Parathyroid adenoma (tissue), 2 donors: Measurements from ENCODE around the gene CPSF6.

Source experiments
- H2AFZ ChIP-seq: fragments of 300-600 bp; sonication (generic); one replicate; pipeline ENCODE4 v1.7.0; 2017; ENCODE audit warnings: antibody characterized with exemption, mild to moderate bottlenecking
- H3K27ac ChIP-seq: fragments of 300-600 bp; sonication (generic); one replicate; pipeline ENCODE4 v1.7.0; 2017
- H3K27me3 ChIP-seq: fragments of 300-600 bp; sonication (generic); one replicate; pipeline ENCODE4 v1.7.0; 2017; ENCODE audit warnings: low read length; ENCODE audit not compliant: control insufficient read depth, insufficient read depth
- H3K36me3 ChIP-seq: fragments of 300-600 bp; sonication (generic); one replicate; pipeline ENCODE4 v1.7.0; 2017; ENCODE audit warnings: low read length; ENCODE audit not compliant: control insufficient read depth, insufficient read depth
- H3K4me1 ChIP-seq: fragments of 300-600 bp; sonication (generic); one replicate; pipeline ENCODE4 v1.7.0; 2017; ENCODE audit warnings: control low read depth
- H3K4me2 ChIP-seq: fragments of 300-600 bp; sonication (generic); one replicate; pipeline ENCODE4 v1.7.0; 2017; ENCODE audit warnings: low read length
- H3K4me3 ChIP-seq: fragments of 300-600 bp; sonication (generic); one replicate; pipeline ENCODE4 v1.7.0; 2017; ENCODE audit warnings: low read depth, low read length
- H3K79me2 ChIP-seq: fragments of 300-600 bp; sonication (generic); one replicate; pipeline ENCODE4 v1.7.0; 2017; ENCODE audit warnings: control low read depth
- H3K9ac ChIP-seq: fragments of 300-600 bp; sonication (generic); one replicate; pipeline ENCODE4 v1.7.0; 2017; ENCODE audit warnings: mild to moderate bottlenecking
- H3K9me3 ChIP-seq: fragments of 300-600 bp; sonication (generic); one replicate; pipeline ENCODE4 v1.7.0; 2017; ENCODE audit warnings: low read length; ENCODE audit not compliant: control insufficient read depth
- TF ChIP-seq, protein P1 (sequence below): fragments of 300-600 bp; sonication (generic); IDR thresholded peaks from one replicate; pipeline ENCODE4 v1.7.0; 2017; ENCODE audit warnings: antibody characterized with exemption, mild to moderate bottlenecking
- donor health status: primary hyperparathyroidism.

CPSF6 gene

GRCh38 chr12:69266036-69266635 lies 26.8 kb downstream of the CPSF6 start:
- TF ChIP-seq, protein P1, sequence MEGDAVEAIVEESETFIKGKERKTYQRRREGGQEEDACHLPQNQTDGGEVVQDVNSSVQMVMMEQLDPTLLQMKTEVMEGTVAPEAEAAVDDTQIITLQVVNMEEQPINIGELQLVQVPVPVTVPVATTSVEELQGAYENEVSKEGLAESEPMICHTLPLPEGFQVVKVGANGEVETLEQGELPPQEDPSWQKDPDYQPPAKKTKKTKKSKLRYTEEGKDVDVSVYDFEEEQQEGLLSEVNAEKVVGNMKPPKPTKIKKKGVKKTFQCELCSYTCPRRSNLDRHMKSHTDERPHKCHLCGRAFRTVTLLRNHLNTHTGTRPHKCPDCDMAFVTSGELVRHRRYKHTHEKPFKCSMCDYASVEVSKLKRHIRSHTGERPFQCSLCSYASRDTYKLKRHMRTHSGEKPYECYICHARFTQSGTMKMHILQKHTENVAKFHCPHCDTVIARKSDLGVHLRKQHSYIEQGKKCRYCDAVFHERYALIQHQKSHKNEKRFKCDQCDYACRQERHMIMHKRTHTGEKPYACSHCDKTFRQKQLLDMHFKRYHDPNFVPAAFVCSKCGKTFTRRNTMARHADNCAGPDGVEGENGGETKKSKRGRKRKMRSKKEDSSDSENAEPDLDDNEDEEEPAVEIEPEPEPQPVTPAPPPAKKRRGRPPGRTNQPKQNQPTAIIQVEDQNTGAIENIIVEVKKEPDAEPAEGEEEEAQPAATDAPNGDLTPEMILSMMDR = no peak
- Histone ChIP-seq H3K4me1 (no peaks in the 10 kb centered on the region), H3K79me2 (no peaks in the 10 kb centered on the region), H3K27me3 (no peaks in the 10 kb centered on the region), H3K9me3 (no peaks in the 10 kb centered on the region), H3K4me3 (no peak overlapping the region), H3K36me3 (no peaks in the 10 kb centered on the region), H3K27ac (no peak overlapping the region), H3K9ac (no peak overlapping the region), H3K4me2 (no peak overlapping the region), H2AFZ (no peak overlapping the region)

DNA sequence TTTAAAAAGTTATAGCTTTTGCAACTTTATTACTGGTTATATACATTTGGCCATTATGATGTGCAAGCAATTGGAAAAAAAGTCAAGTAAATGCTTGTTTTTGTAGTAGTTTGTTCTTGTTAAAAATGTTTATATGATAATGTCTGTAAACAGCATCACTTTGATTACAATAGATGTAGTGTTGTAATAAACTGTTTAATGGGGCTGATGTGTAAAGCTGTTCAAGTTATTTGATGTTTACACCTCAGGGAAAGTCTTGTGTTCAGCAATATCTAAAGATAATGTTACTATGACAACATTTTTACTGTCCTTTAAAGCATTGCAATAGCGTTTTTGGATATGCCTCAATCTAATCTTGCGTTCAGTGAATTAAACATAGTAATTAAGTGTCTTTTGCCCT lies 30.4 kb downstream of the CPSF6 start:
- no peaks in the 10 kb centered on the region for H3K9me3 ChIP-seq
- TF ChIP-seq, protein P1 = no peak
- no peaks in the 10 kb centered on the region for H3K27me3 ChIP-seq
- H3K4me1 ChIP-seq = no peaks in the 10 kb centered on the region
- no peaks in the 10 kb centered on the region for H3K36me3 ChIP-seq
- no peaks in the 10 kb centered on the region for H3K79me2 ChIP-seq
- H3K4me2 ChIP-seq = no peak overlapping the region
- H2AFZ ChIP-seq = no peak overlapping the region
- H3K9ac ChIP-seq = no peak overlapping the region
- no peak overlapping the region for H3K4me3 ChIP-seq
- no peak overlapping the region for H3K27ac ChIP-seq

DNA sequence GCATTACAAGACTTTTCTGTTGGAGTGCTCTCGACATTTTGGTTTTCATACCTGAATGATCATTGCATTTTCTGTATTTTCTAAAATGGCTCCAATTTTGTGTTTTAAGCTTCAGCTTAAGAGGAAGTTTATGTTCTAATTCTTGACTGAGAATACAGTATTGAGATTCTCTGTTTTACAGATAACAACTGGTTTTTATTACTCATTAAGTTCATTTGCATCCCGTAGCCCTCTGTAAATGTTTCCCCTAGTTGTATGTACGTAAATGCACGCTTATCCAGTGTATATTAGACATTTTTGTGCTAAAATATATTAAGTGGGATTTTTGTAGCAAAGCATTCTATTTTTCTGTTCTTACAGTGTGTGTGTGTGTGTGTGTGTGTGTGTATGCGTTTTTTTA lies 33.1 kb downstream of the CPSF6 start:
- H3K4me3 ChIP-seq = no peak overlapping the region
- H2AFZ ChIP-seq = no peak overlapping the region
- H3K79me2 ChIP-seq = no peaks in the 10 kb centered on the region
- no peaks in the 10 kb centered on the region for H3K9me3 ChIP-seq
- no peaks in the 10 kb centered on the region for H3K27me3 ChIP-seq
- no peak overlapping the region for H3K27ac ChIP-seq
- no peak overlapping the region for H3K9ac ChIP-seq
- no peak overlapping the region for H3K4me2 ChIP-seq
- TF ChIP-seq, protein P1 = no peak
- H3K4me1 ChIP-seq = no peaks in the 10 kb centered on the region
- H3K36me3 ChIP-seq = no peaks in the 10 kb centered on the region

DNA sequence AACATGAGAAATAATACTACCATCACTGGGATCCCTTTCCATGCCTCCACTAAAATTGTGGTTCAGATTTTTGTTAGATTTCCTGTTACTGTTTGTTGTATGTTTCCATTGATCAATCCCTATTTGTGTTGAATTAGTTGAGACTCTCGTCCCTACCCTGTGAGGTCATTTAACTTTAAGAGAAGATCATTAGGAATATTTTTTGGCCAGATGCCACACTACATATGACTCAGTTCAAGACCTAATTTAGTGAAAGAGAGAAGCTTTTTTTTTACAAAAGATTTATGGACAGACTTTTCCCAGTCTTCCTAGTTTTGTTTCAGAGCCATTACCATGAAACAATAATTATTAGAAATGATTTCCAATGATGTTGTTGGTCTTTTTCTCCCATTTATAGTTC lies 35.5 kb downstream of the CPSF6 start:
- no peak overlapping the region for H2AFZ ChIP-seq
- H3K4me1 ChIP-seq = no peaks in the 10 kb centered on the region
- H3K27me3 ChIP-seq = no peaks in the 10 kb centered on the region
- H3K36me3 ChIP-seq = no peaks in the 10 kb centered on the region
- H3K9me3 ChIP-seq = no peaks in the 10 kb centered on the region
- TF ChIP-seq, protein P1 = no peak
- H3K27ac ChIP-seq = no peak overlapping the region
- no peak overlapping the region for H3K4me3 ChIP-seq
- H3K79me2 ChIP-seq = no peaks in the 10 kb centered on the region
- H3K4me2 ChIP-seq = no peak overlapping the region
- no peak overlapping the region for H3K9ac ChIP-seq

- TF ChIP-seq, protein P1 = no peak
- H2AFZ ChIP-seq = no peak overlapping the region
- H3K4me1 ChIP-seq = no peaks in the 10 kb centered on the region
- no peaks in the 10 kb centered on the region for H3K27me3 ChIP-seq
- H3K79me2 ChIP-seq = no peaks in the 10 kb centered on the region
- no peaks in the 10 kb centered on the region for H3K9me3 ChIP-seq
- no peak overlapping the region for H3K9ac ChIP-seq
- H3K27ac ChIP-seq = no peak overlapping the region
- no peak overlapping the region for H3K4me3 ChIP-seq
- H3K36me3 ChIP-seq = no peaks in the 10 kb centered on the region
- H3K4me2 ChIP-seq = no peak overlapping the region
These were observed 36.1 kb downstream of the CPSF6 start for GRCh38 chr12:69275471-69275891.
